K562 (cell line): Measurements from ENCODE around the gene PCDHGA5. TPM values are rescaled to one million over a fixed set of nuclear protein-coding genes. Genes with fewer than 3 reads are reported as not detected.

Experiments used
- ATF4 ChIP-seq: fragments of 450-650 bp; formaldehyde crosslinking; IDR thresholded peaks from 2 replicates; pipeline ENCODE4 v1.4.0; 2022; ENCODE audit warnings: mild to moderate bottlenecking, moderate library complexity
- BCOR ChIP-seq: fragments of 450-650 bp; IDR thresholded peaks from 2 replicates; pipeline ENCODE4 v1.6.1; 2016
- CBFA2T3 ChIP-seq: fragments of 450-650 bp; IDR thresholded peaks from 2 replicates; pipeline ENCODE4 v1.6.1; 2017
- FOXJ2 ChIP-seq: fragments of 200-800 bp; sonication (Bioruptor generic); IDR thresholded peaks from 2 replicates; pipeline ENCODE4 v1.6.1; 2016; ENCODE audit warnings: missing genetic modification characterization, missing compliant biosample characterization
- RBM25 ChIP-seq: fragments of 200-400 bp; formaldehyde crosslinking; IDR thresholded peaks from 2 replicates; pipeline ENCODE4 v1.6.1; 2018; ENCODE audit warnings: low read length, low read depth, moderate library complexity; ENCODE audit not compliant: severe bottlenecking
- VEZF1 ChIP-seq: fragments of 200-800 bp; sonication (Bioruptor generic); IDR thresholded peaks from 2 replicates; pipeline ENCODE4 v1.6.1; 2017; ENCODE audit warnings: missing genetic modification characterization, missing compliant biosample characterization
- ZHX1 ChIP-seq: fragments of 150-350 bp; conservative IDR thresholded peaks from 2 replicates; pipeline ENCODE4 v1.6.1; 2014; ENCODE audit warnings: low read length
- ZMIZ1 ChIP-seq, 2 experiments: fragments of 150-350 bp in 1 of 2; IDR thresholded peaks; 2 replicates each; pipeline ENCODE4 v1.6.1; 2012 to 2016; ENCODE audit warnings: low read depth in 2 of 2, low read length in 2 of 2, mild to moderate bottlenecking in 1 of 2, moderate library complexity in 1 of 2
- ZNF224 ChIP-seq: sonication (generic); formaldehyde crosslinking; IDR thresholded peaks from 2 replicates; pipeline ENCODE4 v1.8.0; 2022; ENCODE audit warnings: mild to moderate bottlenecking, missing genetic modification reagents
- polyA plus RNA-seq, 8 experiments: library from polyadenylated mRNA; depleted of rRNA in 4 of 8; stranded (reverse) in 5 of 8; unstranded in 3 of 8; fragments of >200 nt; fragmentation: Nextera tagmentation in 2 of 8; fragmentation: Illumina TruSeq in 1 of 8; extraction: Ambion mirVana in 2 of 8; extraction: Trizol in 1 of 8; gene quantifications; 2 replicates each; pipeline versions ENCODE4 v1.2.1 to v1.2.3, GENCODE V29; 2011 to 2014; ENCODE audit warnings: inconsistent platforms in 1 of 8, missing spikeins in 1 of 8
- total RNA-seq, 7 experiments: library from RNA; depleted of rRNA in 6 of 7; stranded (reverse); fragments of >200 nt in 6 of 7; fragmentation: Illumina TruSeq in 2 of 7; extraction: Trizol in 2 of 7; gene quantifications; 2 replicates each; pipeline versions ENCODE4 v1.2.1 to v1.2.3, GENCODE V29; 2011 to 2021; ENCODE audit warnings: low replicate concordance in 1 of 7
- TF ChIP-seq, protein P1 (sequence below): fragments of 450-650 bp; IDR thresholded peaks from 2 replicates; pipeline ENCODE4 v1.6.1; 2014; ENCODE audit warnings: low read depth, mild to moderate bottlenecking, moderate library complexity, borderline replicate concordance
- TF ChIP-seq, protein P2 (sequence below), 2 experiments: IDR thresholded peaks; 2 replicates each; pipeline ENCODE4 v1.6.1; 2012; ENCODE audit warnings: improper control_type of control experiment in 2 of 2, low read depth in 2 of 2, low read length in 2 of 2, borderline replicate concordance in 1 of 2

Gene PCDHGA5
- total and polyA plus RNA-seq, 9 of the 15 experiments (the other 6 are each of a cell fraction or from before 2014, with no cell fraction given) = 0.01 to 0.18 (median 0.12) TPM; not detected in 1

- TF ChIP-seq ZMIZ1 (IDR thresholded peaks at IDR 0.05; ENCODE audit: low read depth in 2 of 2, low read length in 2 of 2) (no peak), CBFA2T3 (no peak), ZNF224 (CRISPR knock-in tag) (0 out of 2 replicates have a peak, but pooled peaks have one; percentile 33), ATF4 (CRISPR knock-in tag) (peak; percentile 30; the same call in 1 of the 2 replicates), FOXJ2 (0 out of 2 replicates have a peak, but pooled peaks have one; percentile 35), VEZF1 (peak; percentile 49; the same call in 1 of the 2 replicates), BCOR (0 out of 2 replicates have a peak, but pooled peaks have one; percentile 45), RBM25 (no peak), ZHX1 (0 out of 2 replicates have a peak, but pooled peaks have one; percentile 19)
- TF ChIP-seq, protein P1, sequence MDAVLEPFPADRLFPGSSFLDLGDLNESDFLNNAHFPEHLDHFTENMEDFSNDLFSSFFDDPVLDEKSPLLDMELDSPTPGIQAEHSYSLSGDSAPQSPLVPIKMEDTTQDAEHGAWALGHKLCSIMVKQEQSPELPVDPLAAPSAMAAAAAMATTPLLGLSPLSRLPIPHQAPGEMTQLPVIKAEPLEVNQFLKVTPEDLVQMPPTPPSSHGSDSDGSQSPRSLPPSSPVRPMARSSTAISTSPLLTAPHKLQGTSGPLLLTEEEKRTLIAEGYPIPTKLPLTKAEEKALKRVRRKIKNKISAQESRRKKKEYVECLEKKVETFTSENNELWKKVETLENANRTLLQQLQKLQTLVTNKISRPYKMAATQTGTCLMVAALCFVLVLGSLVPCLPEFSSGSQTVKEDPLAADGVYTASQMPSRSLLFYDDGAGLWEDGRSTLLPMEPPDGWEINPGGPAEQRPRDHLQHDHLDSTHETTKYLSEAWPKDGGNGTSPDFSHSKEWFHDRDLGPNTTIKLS = peak; percentile 82
- TF ChIP-seq, protein P2, sequence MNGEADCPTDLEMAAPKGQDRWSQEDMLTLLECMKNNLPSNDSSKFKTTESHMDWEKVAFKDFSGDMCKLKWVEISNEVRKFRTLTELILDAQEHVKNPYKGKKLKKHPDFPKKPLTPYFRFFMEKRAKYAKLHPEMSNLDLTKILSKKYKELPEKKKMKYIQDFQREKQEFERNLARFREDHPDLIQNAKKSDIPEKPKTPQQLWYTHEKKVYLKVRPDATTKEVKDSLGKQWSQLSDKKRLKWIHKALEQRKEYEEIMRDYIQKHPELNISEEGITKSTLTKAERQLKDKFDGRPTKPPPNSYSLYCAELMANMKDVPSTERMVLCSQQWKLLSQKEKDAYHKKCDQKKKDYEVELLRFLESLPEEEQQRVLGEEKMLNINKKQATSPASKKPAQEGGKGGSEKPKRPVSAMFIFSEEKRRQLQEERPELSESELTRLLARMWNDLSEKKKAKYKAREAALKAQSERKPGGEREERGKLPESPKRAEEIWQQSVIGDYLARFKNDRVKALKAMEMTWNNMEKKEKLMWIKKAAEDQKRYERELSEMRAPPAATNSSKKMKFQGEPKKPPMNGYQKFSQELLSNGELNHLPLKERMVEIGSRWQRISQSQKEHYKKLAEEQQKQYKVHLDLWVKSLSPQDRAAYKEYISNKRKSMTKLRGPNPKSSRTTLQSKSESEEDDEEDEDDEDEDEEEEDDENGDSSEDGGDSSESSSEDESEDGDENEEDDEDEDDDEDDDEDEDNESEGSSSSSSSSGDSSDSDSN (IDR thresholded peaks at IDR 0.05; ENCODE audit: borderline replicate concordance in 1 of 2, low read depth in 2 of 2, low read length in 2 of 2) = 0 out of 4 replicates have a peak, but pooled peaks of 1 of the 2 experiments have one; percentile 51
These were observed 43.5 kb upstream of the PCDHGA5 start, which contains the start of gene TAF7 (continued) for GRCh38 chr5:141320225-141321169.
